GM19193 (cell line): Measurements from ENCODE around the gene PSMD12.

Experiments
- POLR2A ChIP-seq: IDR thresholded peaks from 4 replicates; pipeline ENCODE4 v1.6.1; 2011; ENCODE audit not compliant: insufficient read depth, insufficient read length; ENCODE audit errors: extremely low read depth

Gene PSMD12

GRCh38 chr17:67336859-67337258 lies 29.5 kb downstream of the PSMD12 start:
- no peak for TF ChIP-seq POLR2A

DNA sequence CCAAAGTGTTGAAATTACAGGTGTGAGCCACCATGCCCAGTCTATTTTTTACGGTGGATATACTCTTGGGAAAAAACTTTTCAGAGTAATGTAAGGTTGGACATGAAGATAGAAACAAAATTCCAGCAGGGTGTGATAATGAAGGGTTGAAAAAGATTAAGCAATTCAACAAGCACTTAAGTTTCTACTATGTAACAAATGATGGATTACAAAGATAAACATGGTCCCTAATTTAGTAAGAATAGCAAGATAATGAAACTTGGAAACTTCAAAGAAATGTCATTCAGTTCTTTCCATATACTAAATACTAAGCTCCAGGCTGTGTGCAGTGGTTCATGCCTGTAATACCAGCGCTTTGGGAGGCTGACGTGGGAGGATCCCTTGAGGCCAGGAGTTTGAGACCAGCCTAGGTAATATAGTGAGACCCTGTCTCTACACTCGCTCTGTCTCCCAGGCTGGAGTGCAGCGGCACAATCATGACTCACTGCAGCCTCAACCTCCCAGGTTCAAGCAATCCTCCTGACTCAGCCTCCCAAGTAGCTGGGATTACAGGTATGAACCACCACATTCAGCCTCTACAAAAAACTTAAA lies 31.0 kb downstream of the PSMD12 start:
- no peak for TF ChIP-seq POLR2A

DNA sequence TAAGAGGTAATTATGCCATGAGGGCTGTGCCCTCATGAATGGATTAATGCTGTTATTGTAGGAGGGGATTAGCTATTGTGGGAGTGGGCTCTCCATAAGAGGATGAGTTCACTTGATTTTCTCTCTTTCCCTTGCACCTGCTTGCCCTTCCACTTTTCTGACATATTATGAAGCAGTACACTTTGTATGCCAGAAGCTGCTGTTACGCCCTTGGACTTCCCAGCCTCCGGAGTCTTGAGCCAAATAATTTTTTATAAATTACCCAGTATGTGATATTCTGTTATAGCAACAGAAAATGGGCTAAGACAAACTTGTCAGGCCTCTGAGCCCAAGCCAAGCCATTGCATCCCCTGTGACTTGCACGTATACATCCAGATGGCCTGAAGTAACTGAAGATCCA lies 38.4 kb downstream of the PSMD12 start:
- no peak for TF ChIP-seq POLR2A

GRCh38 chr17:67326440-67326839 lies 39.9 kb downstream of the PSMD12 start:
- no peak for TF ChIP-seq POLR2A

GRCh38 chr17:67324330-67324729 lies 42.0 kb downstream of the PSMD12 start:
- TF ChIP-seq POLR2A, result no peak

DNA sequence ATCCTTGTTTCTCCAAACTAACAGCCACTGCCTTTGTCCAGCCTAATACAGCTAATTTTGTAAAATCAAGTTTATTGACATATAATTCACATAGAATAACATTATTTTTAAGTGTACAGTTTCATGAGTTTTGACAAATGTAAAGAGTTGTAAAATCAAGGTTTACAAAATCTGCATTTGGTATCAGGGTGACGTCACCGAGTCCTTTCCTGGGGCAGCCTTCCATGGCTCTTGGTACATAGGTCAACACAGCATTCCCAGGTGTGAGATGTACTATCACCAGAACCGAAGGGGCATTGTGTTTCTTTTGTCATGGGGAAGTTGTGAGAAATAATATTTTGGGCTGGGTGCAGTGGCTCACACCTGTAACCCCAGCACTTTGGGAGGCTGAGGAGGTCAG lies 42.9 kb downstream of the PSMD12 start:
- TF ChIP-seq POLR2A, result no peak

- TF ChIP-seq POLR2A, result no peak
Measured at GRCh38 chr17:67322042-67322787, 44.2 kb downstream of the PSMD12 start.

DNA sequence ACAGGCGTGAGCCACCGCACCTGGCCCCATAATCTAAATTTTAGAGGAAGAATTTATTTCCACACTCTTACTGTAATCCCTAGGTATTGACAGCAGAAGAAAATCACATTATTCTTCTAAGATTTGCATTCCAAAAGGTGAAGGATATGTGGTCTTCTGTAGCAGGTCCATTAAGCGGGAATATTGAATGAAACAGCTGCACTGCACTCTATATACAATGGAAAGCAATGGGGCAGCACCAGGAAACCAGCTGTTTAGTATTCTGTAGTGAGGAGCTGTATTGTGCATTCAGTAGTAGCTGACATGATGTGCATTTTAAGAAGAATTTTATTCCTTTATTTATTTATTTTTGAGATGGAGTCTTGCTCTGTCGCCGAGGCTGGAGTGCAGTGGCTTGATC lies 49.6 kb downstream of the PSMD12 start:
- TF ChIP-seq POLR2A, result no peak

DNA sequence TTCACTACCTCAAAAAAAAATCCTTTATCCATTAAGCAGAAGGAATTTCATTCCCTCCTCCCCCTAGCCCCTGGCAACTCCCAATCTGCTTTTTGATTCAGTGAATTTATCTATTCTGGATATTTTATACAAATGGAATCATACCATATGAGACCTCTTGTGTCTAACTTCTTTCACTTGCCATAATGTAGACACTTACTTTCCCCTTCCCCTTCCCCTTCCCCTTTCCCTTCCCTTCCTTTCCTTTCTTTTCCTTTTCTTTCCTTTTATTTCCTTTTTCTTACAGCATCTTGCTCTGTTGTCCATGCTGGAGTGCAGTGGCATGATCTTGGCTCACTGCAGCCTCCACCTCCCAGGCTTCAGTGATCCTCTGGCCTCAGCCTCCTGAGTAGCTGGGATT lies 50.5 kb downstream of the PSMD12 start:
- TF ChIP-seq POLR2A, result no peak

DNA sequence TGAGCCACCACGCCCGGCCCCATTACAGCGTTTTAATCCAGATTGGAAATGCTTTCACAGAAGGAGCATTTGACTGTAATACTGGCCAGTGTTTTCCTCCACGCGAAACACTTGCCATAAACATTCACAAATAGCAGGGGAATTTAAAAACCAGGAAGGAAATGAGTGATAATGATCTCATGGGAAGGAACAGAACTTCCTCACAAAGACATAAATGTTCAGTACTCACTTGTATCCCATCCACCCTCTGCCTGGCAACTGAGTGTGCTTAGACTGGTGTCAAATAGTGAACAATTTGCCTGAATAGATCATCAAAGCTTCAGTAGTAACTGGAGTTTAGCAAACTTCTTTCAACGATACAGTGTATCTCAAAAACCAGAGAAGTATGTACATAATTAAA lies 54.1 kb downstream of the PSMD12 start:
- TF ChIP-seq POLR2A, result no peak

DNA sequence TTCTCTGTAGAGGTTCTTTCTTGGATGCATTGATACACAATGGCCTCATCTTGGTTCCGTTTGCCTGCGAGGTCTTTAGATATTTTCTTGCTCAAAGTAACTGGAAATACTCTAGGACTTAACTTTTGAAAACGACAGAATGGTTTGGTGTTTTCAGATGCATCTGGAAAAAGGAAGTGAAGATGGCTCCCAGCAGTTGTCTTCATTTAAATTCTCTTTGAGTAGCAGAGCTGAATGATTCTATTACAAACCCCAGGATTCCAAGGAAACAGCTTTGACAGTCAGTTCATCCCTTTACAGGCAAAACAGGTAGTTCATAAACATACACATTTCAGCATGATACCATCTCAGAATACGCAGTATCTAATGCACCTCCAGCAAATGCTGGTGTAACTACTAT lies 54.8 kb downstream of the PSMD12 start:
- TF ChIP-seq POLR2A, result no peak

DNA sequence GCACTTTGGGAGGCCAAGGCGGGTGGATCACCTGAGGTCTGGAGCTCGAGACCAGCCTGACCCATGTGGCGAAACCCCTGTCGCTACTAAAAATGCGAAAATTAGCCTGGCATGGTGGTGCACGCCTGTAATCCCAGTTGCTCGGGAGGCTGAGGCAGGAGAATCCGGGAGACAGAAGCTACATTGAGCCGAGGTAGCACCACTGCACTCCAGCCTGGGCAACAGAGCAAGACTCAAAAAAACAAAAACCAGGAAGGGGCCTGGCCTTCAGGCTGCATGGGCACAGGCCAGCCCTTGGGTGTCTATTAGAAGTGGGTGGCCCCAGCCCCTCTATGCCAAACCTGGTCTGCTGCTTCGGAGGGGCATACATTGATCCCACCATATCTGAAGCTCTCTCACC lies 56.0 kb downstream of the PSMD12 start:
- no peak for TF ChIP-seq POLR2A

DNA sequence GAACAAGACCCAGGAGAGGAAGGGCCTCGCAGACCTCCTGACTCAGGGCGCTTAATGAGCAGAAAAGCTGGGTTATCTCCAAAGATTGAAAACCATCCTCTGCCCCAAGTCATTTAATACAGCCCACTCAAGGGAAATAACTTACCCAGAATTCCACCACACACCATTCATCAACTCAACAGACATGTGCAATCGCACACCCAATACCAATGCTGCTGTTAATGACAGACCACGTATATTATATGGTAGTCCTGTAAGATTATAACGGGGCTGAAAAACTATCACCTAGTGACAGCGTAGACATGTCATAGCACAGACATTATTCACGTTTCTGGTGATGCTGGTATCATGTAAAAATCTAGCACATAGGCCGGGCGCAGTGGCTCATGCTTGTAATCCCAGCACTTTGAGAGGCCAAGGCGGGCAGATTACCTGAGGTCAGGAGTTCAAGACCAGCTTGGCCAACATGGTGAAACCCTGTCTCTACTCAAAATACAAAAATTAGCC lies 68.9 kb downstream of the PSMD12 start:
- TF ChIP-seq POLR2A, result no peak

- no peak for TF ChIP-seq POLR2A
Measured at GRCh38 chr17:67294451-67295199, 71.8 kb downstream of the PSMD12 start.
